Head of caudate nucleus (tissue), 42 donors: ENCODE measurements around the gene DMRT2.

ENCODE experiments used
- DNase-seq, 42 donors: peaks; one replicate each; pipeline versions ENCODE4 v3.0.0 to v3.0.0-alpha.2; 2020 to 2021; ENCODE audit warnings: mixed read lengths in 7 of 42
- intact Hi-C: fragments of 100-400 bp; cut with DNase I; formaldehyde crosslinking; loops from one replicate; pipeline ENCODE4 v1.15.0; 2022

DMRT2 gene

DNA sequence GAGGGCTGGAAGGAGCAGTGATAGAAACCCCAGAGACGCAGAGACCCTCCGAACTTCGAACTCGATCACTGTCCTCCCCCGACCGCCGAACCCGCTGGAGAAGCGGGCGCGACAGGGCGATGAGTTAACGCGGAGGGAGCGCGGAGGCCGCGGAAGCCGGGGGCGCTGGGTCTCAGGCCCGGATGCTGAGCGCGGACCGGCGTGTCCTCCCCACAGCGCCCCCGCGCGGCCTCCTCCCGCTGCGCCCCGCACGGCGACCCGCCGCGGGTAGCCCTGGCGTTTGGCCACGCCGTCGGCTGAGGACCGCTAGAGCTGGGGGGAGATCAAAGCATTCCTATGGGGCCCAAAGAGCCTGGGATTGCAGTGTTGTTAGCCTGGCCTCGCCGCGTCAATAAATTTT is 7.7 kb upstream of the DMRT2 start:
- DNase-seq, result peak in 21 of 42 donors; percentile 31 to 81 (median 58)
- intact Hi-C loops, result no loop called here

DNA sequence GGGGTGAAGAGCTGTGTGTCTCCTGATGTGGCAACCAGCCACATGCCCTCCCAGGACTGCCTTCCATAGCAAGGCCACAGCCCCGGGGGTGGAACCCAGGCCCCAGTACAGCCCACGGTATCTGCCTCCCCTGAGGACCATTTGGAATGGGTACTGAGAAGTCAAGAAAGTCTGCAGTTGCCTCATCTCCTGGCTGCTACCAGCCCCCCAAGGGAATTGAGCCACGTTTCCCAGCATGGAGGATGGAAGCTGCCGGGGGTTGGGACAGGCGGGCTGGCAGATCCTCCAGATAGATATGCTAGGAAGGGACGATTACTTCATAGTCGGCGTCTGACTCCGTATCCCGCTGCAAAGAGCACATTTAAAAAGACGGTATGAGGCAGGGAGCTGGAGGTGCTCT is 5.5 kb upstream of the DMRT2 start:
- intact Hi-C loops, result no loop called here
- DNase-seq, result no peak

DNA sequence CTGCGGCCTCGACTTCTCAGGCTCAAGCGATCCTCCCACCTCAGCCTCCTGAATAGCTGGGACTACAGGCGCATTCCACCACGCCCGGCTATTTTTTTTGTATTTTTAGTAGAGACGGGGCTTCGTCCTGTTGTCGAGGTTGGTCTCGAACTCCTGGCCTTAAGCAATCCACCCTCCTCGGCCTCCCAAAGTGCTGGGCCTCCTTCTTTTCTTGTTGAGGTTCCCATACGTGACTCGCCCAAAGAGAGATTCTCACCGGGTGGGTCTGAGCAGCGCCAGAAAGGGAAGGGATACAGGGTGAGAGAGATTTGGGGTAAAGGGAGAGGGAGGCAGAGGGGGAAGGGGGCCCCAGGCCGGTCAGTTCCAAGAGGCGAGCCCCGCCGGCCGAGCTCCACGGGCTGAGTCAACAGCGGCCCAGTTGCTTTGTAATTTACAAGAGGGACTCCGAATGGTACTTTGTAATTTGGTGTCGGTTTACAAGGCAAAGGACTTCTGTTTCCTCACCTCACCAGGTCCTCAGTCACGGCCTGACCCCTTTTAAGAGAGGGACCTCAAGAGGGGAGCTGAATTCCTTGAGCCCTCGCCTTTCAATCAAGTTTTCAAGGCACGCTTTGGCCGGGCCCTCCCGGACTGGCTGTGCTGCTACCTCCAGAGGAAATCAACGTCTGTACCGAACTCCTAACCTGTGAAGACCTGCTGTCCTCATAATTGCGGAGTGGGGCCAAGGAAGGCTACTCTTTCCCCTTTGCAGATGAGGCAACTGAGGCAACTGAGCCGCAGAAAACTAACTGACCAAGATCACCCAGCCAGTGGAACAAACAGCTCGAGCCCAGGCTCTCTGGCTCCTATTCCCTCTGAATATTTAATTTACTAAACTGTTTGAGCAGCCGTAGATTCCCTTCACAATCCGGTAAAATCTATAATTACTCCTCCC is 3.3 kb upstream of the DMRT2 start:
- intact Hi-C loops, result no loop called here
- no peak for DNase-seq

DNA sequence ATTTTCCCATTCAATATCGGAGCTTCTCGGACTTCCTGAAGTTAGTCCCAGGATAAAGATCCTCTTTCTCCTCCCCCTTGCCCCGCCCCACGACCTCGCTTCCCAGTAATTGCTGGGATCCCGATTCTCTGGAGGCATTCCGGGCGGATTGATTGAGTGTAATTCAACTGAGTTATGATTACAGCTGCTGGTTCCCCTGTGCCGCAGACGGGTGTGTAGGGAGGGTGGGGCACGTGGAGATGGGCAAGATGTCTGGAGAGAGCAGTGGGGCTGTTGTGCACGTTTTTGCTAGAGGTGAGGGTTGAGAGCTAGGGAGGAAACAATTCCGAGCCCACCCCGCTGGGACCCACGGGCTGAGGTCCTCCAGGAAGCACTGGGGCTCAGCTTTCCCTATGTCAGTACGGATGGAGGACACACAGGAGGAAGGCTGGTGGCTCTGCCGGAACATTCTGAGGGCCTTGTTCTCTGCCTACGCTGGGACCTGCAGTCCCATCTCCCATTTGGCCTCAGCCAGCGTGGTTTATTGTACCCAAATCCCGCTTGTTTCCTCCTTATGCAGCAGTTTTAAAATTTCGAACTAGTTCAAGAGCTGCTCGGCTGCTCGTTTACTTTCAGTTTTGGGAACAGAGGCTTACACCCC is 2.4 kb upstream of the DMRT2 start:
- DNase-seq, result peak in 5 of 42 donors; percentile 14 to 60 (median 20)
- intact Hi-C loops, result no loop called here

DNA sequence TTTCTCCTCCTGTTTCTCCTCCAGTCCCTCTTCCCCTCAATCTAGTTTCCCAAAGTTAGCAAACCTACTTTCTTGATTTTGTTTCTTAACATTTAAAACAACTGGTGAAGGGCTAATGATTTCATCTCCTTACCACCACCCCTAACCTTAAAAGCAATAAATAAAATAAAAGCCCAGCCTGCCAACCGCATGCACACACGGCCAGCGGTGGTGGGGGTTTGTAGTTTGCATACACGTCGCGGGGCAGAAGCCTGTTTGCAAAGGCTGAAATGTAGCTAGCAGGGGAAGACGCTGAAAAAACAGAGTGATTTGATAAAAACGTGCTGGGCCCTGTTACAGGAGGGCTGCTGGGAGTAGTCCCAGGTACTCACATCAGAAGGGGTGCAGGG is 1.9 kb upstream of the DMRT2 start:
- no peak for DNase-seq
- intact Hi-C loops, result no loop called here

DNA sequence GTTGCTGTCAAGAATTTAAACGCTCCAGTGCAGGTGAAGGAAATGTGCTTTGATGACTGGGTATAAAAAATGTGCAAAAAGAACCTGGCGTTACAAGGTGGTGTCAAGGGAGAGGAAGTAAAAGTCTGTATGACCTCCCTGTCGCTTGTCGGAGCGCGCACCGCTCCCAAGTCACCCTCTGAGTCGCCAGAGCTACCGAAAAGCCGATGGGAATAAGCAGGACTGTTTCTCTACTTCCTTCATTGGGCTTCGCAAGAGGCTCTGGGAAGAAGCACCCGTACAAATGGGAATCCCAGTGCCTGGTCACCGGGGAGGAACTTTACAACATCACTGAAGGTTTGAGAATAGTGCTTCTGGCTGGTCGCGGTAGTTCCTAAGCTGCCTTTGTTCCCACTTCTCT is 1.3 kb upstream of the DMRT2 start:
- intact Hi-C loops, result no loop called here

DNA sequence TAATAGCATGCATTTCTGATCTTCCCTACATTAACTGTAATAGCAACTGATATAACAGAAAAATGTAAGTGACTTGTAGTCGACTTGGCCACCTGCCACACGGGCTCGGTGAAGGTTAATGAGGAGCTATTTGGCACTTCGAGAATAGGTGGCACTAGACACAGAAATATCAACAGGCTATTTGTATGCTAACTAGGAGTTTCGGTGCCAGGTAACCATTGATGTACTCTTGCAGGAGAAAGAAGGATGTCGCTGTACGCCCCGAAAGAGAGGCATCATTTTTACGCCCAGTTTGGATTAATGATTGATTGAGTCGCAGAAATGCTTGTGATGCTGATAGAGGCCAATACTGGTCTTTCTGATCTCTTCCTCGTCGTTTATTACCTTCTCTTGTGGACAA is 516 bp upstream of the DMRT2 start:
- DNase-seq, result peak in 4 of 42 donors; percentile 12 to 53 (median 26)
- intact Hi-C loops, result no loop called here

More for the DNA sequence above, 1.3 kb upstream of the DMRT2 start:
- DNase-seq, result peak in 1 of 42 donors; percentile 17

DNA sequence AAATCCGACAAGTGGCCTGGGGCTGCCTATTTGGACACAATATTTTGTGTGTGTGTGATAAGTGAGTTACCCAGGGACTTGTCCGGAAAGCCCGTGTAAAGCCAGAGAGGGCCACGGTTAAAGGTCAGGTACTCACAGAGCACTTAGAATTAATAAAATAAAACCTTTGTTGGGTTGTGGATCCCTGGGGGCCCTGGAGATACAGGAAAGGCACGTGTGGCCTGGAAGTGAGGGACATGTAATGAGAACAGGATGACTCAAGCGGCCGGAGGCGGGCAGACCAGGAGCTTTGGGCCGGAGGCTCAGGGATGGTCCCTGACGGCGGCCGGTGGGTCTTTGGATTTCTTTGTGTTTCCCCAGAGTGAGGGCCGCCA is 1.0 kb downstream of the DMRT2 start:
- intact Hi-C loops, result no loop called here
- peak in 3 of 42 donors; percentile 13 to 64 (median 41) for DNase-seq

DNA sequence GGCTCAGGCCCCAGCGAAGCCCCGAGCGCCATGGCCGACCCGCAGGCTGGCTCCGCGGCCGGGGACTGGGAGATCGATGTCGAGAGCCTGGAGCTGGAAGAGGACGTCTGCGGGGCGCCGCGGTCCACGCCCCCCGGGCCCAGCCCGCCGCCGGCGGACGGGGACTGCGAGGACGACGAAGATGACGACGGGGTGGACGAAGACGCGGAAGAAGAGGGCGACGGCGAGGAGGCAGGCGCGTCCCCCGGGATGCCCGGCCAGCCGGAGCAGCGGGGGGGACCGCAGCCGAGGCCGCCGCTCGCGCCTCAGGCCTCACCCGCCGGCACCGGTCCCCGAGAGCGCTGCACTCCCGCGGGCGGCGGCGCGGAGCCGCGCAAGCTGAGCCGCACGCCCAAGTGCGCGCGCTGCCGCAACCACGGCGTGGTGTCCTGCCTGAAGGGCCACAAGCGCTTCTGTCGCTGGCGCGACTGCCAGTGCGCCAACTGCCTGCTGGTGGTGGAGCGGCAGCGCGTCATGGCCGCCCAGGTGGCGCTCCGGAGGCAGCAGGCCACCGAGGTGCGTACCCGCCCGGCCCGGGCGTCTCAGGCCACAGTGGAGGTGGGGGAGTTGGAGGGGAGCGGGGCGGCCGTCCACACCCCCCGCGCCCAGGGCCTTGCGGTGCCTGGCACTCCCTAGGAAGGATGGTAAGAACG is 1.6 kb downstream of the DMRT2 start:
- DNase-seq, result peak; percentile 38 to 85 (median 68)
- intact Hi-C loops, result no loop called here

DNA sequence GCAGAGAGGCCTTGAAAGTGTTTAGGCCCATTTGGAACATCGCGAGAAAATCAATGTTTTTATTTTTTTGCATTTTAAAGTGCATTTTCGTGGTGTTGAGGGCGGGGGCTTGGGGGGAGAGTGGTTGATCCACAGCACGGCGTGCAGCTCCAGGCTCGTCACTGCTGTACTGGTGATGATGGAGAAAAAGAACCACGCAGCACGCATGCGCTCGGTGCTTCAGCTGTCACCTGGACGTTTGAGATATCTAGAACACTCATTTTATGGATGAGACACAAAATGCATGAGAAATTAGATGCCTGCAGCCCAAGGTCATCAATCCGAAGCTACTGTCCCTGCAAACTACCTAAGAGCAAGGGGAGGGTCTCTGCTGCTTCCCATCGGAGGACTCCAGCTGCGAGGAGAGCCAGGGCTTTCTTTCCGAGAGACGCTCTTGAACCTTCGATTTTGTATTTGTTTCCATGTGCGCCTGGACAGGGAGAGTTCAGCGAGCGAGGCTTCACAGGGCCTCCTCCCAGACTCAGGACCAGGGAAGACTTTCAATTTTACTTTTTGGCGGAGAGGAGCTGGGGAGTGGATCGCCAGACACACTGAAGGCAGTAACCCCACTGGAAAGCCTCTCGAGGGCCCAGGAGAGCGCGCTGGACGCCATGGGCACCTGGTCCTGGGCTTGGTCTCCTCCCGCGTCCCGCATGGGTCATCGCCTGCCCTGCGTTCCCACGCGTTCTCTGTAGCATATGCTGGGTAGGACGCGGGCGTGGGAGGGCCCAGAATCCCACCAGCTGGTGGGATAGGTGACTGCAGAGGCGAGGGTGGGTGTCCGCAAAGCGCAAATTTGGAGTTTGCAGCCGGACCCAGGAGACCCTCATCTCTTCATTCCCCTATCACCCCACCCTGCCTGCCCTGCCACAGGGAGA is 2.5 kb downstream of the DMRT2 start:
- intact Hi-C loops, result no loop called here
- DNase-seq, result peak in 21 of 42 donors; percentile 21 to 78 (median 55)

DNA sequence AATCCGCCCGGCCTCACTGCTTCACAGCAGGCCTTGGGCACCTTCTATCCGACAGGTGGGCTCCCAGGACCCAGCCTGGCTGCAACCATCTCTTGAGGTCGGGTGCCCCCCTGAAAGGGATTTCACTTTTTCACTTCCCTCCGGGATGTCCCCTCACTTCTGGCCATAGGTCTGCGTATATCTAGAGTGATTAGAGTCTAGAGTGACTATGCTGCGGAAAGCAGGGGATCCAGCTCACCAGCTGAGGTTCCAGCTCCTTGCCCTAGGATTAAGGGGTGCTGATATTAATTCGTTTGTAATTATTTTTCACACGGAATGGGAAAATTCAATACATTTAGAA is 3.1 kb downstream of the DMRT2 start:
- DNase-seq, result peak in 2 of 42 donors; percentile 12 to 48
- intact Hi-C loops, result no loop called here

DNA sequence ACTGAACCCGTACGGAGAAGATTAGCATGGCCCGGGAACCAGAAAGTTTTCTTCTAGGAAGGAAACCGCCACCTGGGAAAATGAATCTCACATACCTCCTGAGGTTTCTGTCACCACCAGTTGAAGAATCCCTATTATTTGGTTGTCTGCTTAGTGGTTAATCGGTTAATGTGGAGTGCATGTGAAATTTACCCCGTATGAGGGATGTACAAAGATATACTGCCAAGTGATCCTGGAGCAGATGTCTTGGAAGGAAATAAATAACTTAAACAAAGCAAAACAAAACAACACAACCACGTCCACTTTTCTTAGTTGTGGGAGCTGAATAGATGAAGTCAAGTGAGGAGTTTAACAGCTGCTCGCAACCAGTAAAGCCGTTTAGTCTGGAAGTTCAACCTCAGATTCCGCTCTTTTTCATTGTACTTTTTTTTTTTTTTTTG is 3.8 kb downstream of the DMRT2 start:
- no peak for DNase-seq
- intact Hi-C loops, result no loop called here

DNA sequence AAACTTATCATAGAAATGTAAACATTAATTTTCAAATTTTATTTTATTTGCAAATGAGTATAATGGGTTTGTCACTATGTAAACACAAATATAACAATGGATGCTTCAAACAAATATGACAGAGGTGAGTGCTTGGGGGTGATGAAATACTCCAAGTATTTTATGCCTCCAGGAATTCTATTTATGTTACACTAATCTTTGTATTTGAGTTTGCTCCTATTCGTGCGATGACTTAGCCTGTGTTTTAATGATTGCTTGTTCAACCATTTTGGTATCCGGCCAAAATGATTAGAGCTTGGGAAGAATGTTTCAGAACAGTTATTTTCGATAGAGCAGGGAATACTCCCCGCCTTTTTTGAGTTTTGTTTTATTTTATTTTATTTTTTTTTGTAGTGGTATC is 5.0 kb downstream of the DMRT2 start:
- intact Hi-C loops, result no loop called here
- DNase-seq, result no peak

DNA sequence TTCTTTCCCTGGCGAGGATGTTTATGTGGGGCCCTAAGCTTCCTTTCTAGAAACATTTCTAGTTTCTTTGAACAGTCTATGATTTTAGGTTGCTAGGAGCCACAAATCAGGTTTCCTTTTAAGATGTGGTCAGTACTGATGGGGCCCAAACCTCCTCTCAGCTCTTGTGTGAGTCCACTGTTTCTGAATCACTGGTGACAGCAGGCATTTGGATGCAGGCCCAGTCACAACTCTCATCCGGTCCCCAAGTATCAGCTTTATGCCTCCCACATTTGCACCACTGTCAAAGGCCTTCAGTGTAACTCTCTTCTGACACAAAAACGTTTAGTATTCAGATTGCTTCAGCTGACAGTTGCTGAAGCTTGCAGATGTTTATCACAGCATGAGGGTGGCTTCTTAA is 7.8 kb downstream of the DMRT2 start:
- intact Hi-C loops, result no loop called here
- peak; percentile 45 to 92 (median 82) for DNase-seq

DNA sequence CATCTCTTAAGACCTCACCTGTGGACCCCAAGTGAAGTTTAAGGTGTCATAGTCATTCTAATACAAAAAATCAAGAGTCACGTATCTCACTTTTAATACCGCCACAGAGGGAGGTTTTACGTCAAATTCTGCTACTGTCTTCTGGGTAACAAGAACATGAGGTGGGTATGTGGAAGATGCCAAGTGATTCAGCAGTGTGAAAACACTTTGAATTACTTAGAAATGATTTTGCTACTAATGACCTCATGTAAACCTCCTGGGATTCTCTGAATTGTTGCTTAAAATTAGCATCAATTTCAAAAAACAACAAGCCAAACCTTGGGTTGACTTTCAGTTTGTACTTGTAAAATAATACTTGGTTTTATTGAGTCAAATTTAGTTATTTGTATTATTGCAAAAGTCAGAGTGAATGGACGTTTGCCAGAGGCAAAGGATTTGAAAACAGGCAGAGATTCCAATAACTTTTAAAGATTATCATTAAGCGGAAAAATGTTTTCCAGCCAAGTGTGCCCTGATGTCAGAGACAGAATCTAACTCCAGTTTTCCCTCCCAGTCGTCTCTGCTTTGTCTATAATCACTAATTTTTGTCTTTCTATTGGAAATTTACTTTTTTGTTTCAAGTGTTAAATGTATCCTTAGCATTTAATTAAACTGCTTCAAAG is 8.8 kb downstream of the DMRT2 start:
- intact Hi-C loops, result no loop called here

DNA sequence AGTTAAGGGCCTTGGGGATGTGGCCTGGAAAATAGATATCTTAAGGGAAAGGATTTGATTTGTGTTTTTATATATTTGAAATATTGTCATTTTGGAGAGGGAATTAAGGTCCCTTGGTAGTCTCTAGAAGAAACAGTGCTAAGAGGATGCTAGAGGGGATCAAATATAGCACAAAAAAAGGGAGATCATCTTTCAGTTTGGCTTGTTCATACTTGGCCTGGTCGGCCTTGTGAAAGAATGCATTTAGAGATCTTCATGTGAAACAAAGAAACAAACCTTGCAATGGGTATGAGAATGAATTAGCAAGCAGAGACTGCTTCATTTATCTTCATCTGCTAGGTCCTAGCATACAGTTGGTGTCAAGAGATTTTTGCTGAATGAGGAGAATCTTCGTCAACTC is 15.0 kb downstream of the DMRT2 start:
- no peak for DNase-seq

More for the DNA sequence above, 8.8 kb downstream of the DMRT2 start:
- DNase-seq, result no peak

DNA sequence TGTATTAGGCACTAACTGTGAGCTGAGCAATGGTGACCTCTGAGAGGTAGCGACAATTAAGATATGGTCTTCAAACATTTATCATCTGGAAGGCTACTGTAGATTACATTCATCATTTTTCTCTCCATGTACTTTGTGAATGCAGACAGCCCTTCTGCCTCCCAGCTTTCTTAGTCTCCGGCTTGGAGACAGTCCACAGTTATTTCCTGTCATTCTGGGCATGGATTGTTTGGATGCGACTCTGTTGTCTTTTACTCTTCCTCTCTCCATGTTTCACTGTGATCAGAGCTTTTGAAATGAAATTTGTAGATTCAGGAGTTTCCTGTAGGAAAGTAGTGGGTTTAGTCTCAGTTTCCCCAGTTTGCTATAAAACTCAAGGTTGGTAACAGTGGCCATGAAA is 20.5 kb downstream of the DMRT2 start:
- DNase-seq, result no peak
- intact Hi-C loops, result no loop called here

More for the DNA sequence above, 15.0 kb downstream of the DMRT2 start:
- intact Hi-C loops, result no loop called here

DNA sequence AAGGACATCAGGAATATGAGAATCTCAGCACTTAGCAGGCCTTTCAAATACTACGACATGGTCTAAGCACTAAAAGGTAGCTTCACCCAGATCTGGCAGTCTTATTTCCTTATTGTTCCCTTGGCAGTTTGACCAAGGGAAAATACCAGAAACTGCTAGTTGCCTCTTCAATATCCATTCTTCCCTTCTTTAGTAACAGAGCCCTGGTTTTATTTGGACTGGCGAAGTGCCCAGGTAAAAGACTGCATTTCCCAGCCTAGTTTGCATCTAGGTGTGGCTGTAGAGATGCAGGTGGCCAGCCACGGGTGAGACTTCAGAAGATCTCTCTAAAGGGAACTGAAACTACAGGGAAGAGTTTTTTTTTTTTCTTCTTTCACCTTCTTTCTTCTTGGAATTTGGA is 21.6 kb downstream of the DMRT2 start:
- intact Hi-C loops, result no loop called here
- DNase-seq, result no peak
